Esophagus (tissue), 2 donors: ENCODE measurements around the gene ACKR4. TPM values are rescaled to one million over a fixed set of nuclear protein-coding genes. Genes with fewer than 3 reads are reported as not detected.

Experiments used
- H3K27ac ChIP-seq, 2 donors: one replicate each; pipeline ENCODE4 v1.5.1; 2013; ENCODE audit warnings: low read depth in 2 of 2, mild to moderate bottlenecking in 2 of 2, inconsistent platforms in 1 of 2, low read length in 1 of 2, moderate library complexity in 1 of 2
- H3K27me3 ChIP-seq, 2 donors: one replicate each; pipeline ENCODE4 v1.6.1; 2013; ENCODE audit warnings: low read length in 2 of 2, control low read depth in 1 of 2, mild to moderate bottlenecking in 1 of 2; ENCODE audit not compliant: insufficient read depth in 2 of 2, control insufficient read depth in 1 of 2
- H3K36me3 ChIP-seq, 2 donors: one replicate each; pipeline ENCODE4 v1.6.1; 2013; ENCODE audit warnings: low read length in 1 of 2; ENCODE audit not compliant: control insufficient read depth in 2 of 2, insufficient read depth in 2 of 2
- H3K4me1 ChIP-seq, 2 donors: one replicate each; pipeline ENCODE4 v1.6.1; 2013; ENCODE audit warnings: low read length in 1 of 2; ENCODE audit not compliant: control insufficient read depth in 2 of 2, insufficient read depth in 2 of 2
- H3K4me3 ChIP-seq, 2 donors: one replicate each; pipeline ENCODE4 v1.5.1; 2013; ENCODE audit warnings: low read length in 2 of 2, mild to moderate bottlenecking in 2 of 2, low read depth in 1 of 2, moderate library complexity in 1 of 2
- H3K9me3 ChIP-seq, 2 donors: one replicate each; pipeline ENCODE4 v1.6.1; 2013; ENCODE audit warnings: mild to moderate bottlenecking in 2 of 2, low read depth in 1 of 2, low read length in 1 of 2, moderate library complexity in 1 of 2; ENCODE audit not compliant: control insufficient read depth in 2 of 2, insufficient read depth in 1 of 2
- WGBS, 2 donors: extraction: QIAGEN DNeasy Blood & Tissue Kit; methylation state at CpG; one replicate each; pipeline ENCODE4 v1.1.7; 2013; 5-methylcytosine and 5-hydroxymethylcytosine counted together
- polyA plus RNA-seq, 2 donors: library from polyadenylated mRNA; stranded (reverse); fragments of 200-250 nt; gene quantifications; one replicate each; pipeline ENCODE4 v1.2.3, GENCODE V29; 2013
- donor health status: healthy with polysubstance abuse.
- donor health status: Bipolar disorder and iron deficiency.

The ACKR4 gene
- polyA plus RNA-seq, 2 donors: 0.18 to 0.21 TPM

DNA sequence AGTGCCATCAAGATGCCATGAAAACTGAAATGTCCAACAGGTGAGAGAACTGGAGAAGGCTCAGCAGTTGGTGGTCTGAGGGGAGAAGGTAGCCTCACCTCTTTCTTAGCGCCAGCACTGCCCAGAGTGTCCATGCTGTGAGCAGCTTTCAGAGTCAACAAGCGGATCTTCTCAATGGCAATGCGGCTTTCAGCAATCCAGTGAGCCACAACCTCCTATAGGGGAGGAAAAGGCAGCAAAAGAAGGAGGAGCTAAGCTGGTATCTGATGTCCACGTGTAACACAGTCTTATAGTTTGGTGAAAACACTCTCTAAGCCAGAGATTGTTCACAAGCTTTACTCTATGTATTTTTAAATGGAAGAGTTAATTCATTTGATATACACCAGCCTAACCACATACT lies 36.1 kb upstream of the ACKR4 start:
- no peak overlapping the region for H3K27ac ChIP-seq
- no peaks in the 10 kb centered on the region for H3K4me1 ChIP-seq
- no peak overlapping the region for H3K4me3 ChIP-seq
- no peaks in the 10 kb centered on the region for H3K27me3 ChIP-seq
- H3K9me3 ChIP-seq: no peaks in the 10 kb centered on the region
- 82 to 86% methylated on average over 4 of the region's 4 CpGs for WGBS, 2 donors
- H3K36me3 ChIP-seq: no peaks in the 10 kb centered on the region

- Histone ChIP-seq H3K27me3 (no peaks in the 10 kb centered on the region), H3K4me3 (no peak overlapping the region), H3K9me3 (no peaks in the 10 kb centered on the region), H3K27ac (no peak overlapping the region), H3K4me1 (no peaks in the 10 kb centered on the region), H3K36me3 (no peaks in the 10 kb centered on the region)
- 90% methylated on average over 4 of the region's 4 CpGs for WGBS, 2 donors
Observed at GRCh38 chr3:132563420-132564069, 33.5 kb upstream of the ACKR4 start.

DNA sequence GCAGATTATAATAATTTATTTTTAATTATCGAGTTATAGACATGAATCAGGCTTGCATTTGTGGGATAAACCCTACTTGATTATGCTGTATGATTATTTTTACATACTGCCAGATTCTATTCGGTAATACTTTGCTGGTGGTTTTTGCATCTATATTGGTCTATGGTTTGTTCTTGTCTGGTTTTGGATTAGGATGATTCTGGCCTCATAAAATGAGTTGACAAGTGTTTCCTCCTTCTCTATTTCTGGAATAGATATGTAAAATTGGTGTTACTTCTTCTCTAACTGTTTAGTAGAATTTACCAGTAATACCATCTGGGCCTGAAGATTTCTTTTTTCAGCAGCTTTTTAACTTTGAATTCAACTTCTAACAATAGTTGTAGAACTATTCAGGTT lies 33.0 kb upstream of the ACKR4 start:
- Histone ChIP-seq H3K9me3 (no peaks in the 10 kb centered on the region), H3K27ac (no peak overlapping the region), H3K27me3 (no peaks in the 10 kb centered on the region), H3K4me3 (no peak overlapping the region), H3K4me1 (no peaks in the 10 kb centered on the region), H3K36me3 (no peaks in the 10 kb centered on the region)
- 89% methylated on average over 2 of the region's 2 CpGs for WGBS, 2 donors

DNA sequence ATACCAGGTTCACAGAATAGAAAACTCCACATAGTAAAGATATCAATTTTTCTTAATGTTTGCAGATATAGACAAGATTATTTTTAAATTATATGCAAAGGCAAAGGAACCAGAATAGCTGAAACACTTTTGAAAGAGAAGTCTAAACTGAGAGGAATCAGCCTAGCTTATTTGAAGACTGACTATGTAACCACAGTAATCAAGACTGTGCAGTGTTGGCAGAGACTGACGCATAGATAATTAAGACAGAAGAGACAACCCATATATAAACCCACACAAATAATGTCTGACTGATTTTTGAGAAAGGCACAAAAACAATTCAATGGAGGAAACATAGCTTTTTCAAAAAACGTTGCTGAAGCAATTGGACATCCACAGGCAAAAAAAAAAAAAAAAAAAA lies 28.6 kb upstream of the ACKR4 start:
- no peak overlapping the region for H3K27ac ChIP-seq
- no peak overlapping the region for H3K4me3 ChIP-seq
- no peaks in the 10 kb centered on the region for H3K27me3 ChIP-seq
- H3K36me3 ChIP-seq: no peaks in the 10 kb centered on the region
- H3K4me1 ChIP-seq: no peaks in the 10 kb centered on the region
- 65 to 75% methylated on average over 2 of the region's 2 CpGs for WGBS, 2 donors
- H3K9me3 ChIP-seq: no peaks in the 10 kb centered on the region

- no peaks in the 10 kb centered on the region for H3K27me3 ChIP-seq
- H3K36me3 ChIP-seq: no peaks in the 10 kb centered on the region
- H3K27ac ChIP-seq: no peak overlapping the region
Observed at GRCh38 chr3:132569153-132569552, 27.9 kb upstream of the ACKR4 start.

GRCh38 chr3:132569580-132569979 lies 27.5 kb upstream of the ACKR4 start:
- H3K36me3 ChIP-seq: no peaks in the 10 kb centered on the region
- no peak overlapping the region for H3K4me3 ChIP-seq
- H3K27ac ChIP-seq: no peak overlapping the region
- no peaks in the 10 kb centered on the region for H3K27me3 ChIP-seq
- no peaks in the 10 kb centered on the region for H3K4me1 ChIP-seq
- 62 to 75% methylated on average over 1 of the region's 1 CpG for WGBS, 2 donors
- H3K9me3 ChIP-seq: no peaks in the 10 kb centered on the region

More at GRCh38 chr3:132569153-132569552, 27.9 kb upstream of the ACKR4 start:
- WGBS, 2 donors: 40 to 45% methylated on average over 2 of the region's 2 CpGs
- Histone ChIP-seq H3K4me3 (no peak overlapping the region), H3K4me1 (no peaks in the 10 kb centered on the region), H3K9me3 (no peaks in the 10 kb centered on the region)

DNA sequence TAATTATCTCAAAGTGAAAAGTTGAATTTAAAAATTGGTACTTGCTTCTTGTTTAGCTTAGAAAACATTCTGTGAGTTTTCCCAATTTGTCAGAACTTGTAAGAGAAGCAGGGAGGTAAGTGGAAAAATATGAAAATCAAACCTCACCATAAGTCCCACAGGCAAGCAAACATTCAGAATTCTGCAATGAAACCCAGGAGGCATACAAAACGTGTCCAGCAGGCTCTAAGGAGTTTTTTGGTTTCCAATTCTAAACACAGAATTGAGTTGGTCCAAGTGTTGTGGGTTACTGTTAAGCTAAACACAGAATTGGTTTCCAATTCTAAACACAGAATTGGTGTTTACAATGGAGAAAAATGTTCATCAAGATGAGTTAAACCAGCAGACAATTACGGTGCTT lies 27.1 kb upstream of the ACKR4 start:
- Histone ChIP-seq H3K9me3 (no peaks in the 10 kb centered on the region), H3K4me3 (no peak overlapping the region), H3K27me3 (no peaks in the 10 kb centered on the region), H3K36me3 (no peaks in the 10 kb centered on the region), H3K4me1 (no peaks in the 10 kb centered on the region), H3K27ac (no peak overlapping the region)
- 55 to 76% methylated on average over 2 of the region's 2 CpGs for WGBS, 2 donors

DNA sequence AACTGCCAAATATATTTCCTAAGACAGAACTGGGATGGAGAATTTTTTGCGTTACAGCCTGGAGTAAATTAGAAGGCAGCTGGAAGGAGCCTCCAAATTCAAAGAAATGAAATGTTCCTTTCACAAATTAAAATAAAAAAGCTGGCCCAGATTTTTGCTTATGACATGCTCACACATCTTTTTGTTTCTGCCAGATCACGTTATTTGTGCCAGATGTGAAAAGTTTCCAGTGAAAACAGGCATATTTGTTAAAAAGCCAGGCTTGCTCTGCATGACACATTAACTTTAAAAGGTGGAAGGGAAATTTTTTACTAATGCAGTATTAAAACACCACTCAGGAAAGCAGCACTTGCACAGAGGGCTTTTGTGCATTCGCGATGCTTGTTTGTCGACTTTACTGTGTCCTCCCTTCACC lies 23.3 kb upstream of the ACKR4 start:
- Histone ChIP-seq H3K36me3 (no peaks in the 10 kb centered on the region), H3K4me1 (no peaks in the 10 kb centered on the region), H3K4me3 (no peak overlapping the region), H3K27me3 (no peaks in the 10 kb centered on the region), H3K27ac (no peak overlapping the region), H3K9me3 (no peaks in the 10 kb centered on the region)
- 37 to 62% methylated on average over 5 of the region's 5 CpGs for WGBS, 2 donors

GRCh38 chr3:132587401-132587800 lies 9.7 kb upstream of the ACKR4 start:
- Histone ChIP-seq H3K36me3 (peaks cover 0 to 6% of the 10 kb centered on the region in 2 donors), H3K4me1 (no peaks in the 10 kb centered on the region), H3K9me3 (peaks cover 0 to 2% of the 10 kb centered on the region in 2 donors), H3K27ac (no peak overlapping the region), H3K27me3 (no peaks in the 10 kb centered on the region), H3K4me3 (no peak overlapping the region)
- 83 to 91% methylated on average over 1 of the region's 1 CpG for WGBS, 2 donors

DNA sequence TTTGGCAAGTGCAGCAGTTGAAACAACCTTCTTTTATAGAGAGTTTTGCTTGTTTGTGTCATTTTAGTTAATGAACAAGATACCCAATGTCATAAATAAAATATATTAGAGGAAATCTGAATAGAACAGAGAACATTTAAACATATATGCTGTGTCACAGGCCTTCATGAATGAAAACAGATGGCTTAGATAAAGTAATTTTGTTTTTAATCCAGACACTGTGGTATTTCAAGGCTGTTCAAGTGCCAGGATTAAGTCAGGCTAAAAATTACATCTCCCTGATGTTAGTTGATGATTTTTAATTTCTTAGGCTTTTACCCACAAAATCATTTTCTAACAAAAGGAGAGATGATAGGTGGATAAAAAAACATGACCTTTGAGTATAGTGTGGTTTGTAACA lies 4.9 kb upstream of the ACKR4 start:
- peaks cover 0 to 2% of the 10 kb centered on the region in 2 donors for H3K9me3 ChIP-seq
- no peaks in the 10 kb centered on the region for H3K27me3 ChIP-seq
- peaks cover 0 to 6% of the 10 kb centered on the region in 2 donors for H3K36me3 ChIP-seq
- H3K27ac ChIP-seq: no peak overlapping the region
- no peaks in the 10 kb centered on the region for H3K4me1 ChIP-seq
- H3K4me3 ChIP-seq: no peak overlapping the region
